Naive B cell (primary cell): ENCODE results near the gene MYO3B. TPM values are rescaled to one million over a fixed set of nuclear protein-coding genes. Genes with fewer than 3 reads are reported as not detected.
A peak's percentile ranks its signal among the peaks of the same experiment; 100 is the strongest.
"Not testable (repeated sequence)": the region's sequence is repeated elsewhere in the genome, so short reads cannot be mapped to it uniquely, and the experiment has no call there.

ENCODE experiments used
- ATAC-seq, 2 donors: fragments of 150-1000 bp; cut with Tn5 transposase; 2 replicates each; pipeline ENCODE4 v1.10.0; 2021; ENCODE audit warnings: low read depth in 2 of 2, mild to moderate bottlenecking in 2 of 2, moderate library complexity in 2 of 2
- DNase-seq: peaks from one replicate; pipeline ENCODE4 v3.0.0; 2022
- H3K27ac Mint-ChIP-seq, 6 donors: one replicate each; pipeline ENCODE4 v1.8.0; 2020 to 2022; ENCODE audit warnings: mild to moderate bottlenecking in 6 of 6, mixed read lengths in 6 of 6, moderate library complexity in 5 of 6, inconsistent platforms in 2 of 6
- H3K27me3 Mint-ChIP-seq, 3 donors: one replicate each; pipeline ENCODE4 v1.8.0; 2021 to 2022; ENCODE audit warnings: mixed read lengths in 3 of 3, mild to moderate bottlenecking in 1 of 3
- H3K36me3 Mint-ChIP-seq, 2 donors: one replicate each; pipeline ENCODE4 v1.8.0; 2020 to 2022; ENCODE audit warnings: mixed read lengths in 2 of 2, inconsistent platforms in 1 of 2, mild to moderate bottlenecking in 1 of 2
- H3K4me1 Mint-ChIP-seq, 3 donors: one replicate each; pipeline ENCODE4 v1.8.0; 2020 to 2022; ENCODE audit warnings: mixed read lengths in 3 of 3, inconsistent platforms in 1 of 3, mild to moderate bottlenecking in 1 of 3, moderate library complexity in 1 of 3
- H3K4me3 Mint-ChIP-seq, 8 donors: one replicate each; pipeline ENCODE4 v1.8.0; 2020 to 2022; ENCODE audit warnings: mild to moderate bottlenecking in 8 of 8, mixed read lengths in 8 of 8, moderate library complexity in 8 of 8, inconsistent platforms in 2 of 8
- H3K9me3 Mint-ChIP-seq, 7 donors: one replicate each; pipeline ENCODE4 v1.8.0; 2020 to 2022; ENCODE audit warnings: mixed read lengths in 7 of 7, mild to moderate bottlenecking in 5 of 7, inconsistent platforms in 2 of 7, moderate library complexity in 1 of 7
- polyA plus RNA-seq, 6 donors: library from polyadenylated mRNA; unstranded; fragments of 300-500 nt; fragmentation: Illumina TruSeq; gene quantifications; one replicate each; pipeline ENCODE4 v1.2.3, GENCODE V29; 2021; ENCODE audit warnings: low read depth in 6 of 6

The MYO3B gene
- polyA plus RNA-seq, 6 donors from 2014 or later = not detected

- Mint-ChIP-seq H3K4me3 (no peak overlapping the region), H3K27ac (no peak overlapping the region), H3K36me3 (no peaks in the 10 kb centered on the region), H3K4me1 (no peaks in the 10 kb centered on the region), H3K9me3 (peaks cover 0 to 3% (median 0%) of the 10 kb centered on the region in 7 donors), H3K27me3 (peaks cover 5 to 21% (median 14%) of the 10 kb centered on the region in 3 donors)
- DNase-seq = no peak
- ATAC-seq = no peak
Observed at GRCh38 chr2:170607171-170607570, 429.2 kb downstream of the MYO3B start.

DNA sequence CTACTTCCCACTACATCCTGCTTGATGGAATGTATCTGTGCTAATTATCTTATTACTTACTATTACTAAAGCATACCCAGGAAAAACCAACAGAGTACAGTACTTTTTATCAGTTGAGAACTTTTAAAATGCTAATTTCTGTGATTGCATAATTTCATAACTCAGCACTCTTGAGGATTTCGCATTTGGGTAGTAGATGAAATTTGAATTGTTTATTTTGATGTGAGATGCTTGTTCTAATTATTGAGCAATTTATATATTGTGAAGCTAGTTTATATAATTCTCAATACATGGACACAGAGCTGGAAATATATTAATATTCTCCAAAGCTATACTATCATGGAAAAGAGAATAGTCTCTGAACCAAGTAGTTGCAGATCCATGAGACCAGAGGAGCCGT, 432.7 kb downstream of the MYO3B start:
- no peak for ATAC-seq
- no peak for DNase-seq
- no peaks in the 10 kb centered on the region for H3K36me3 Mint-ChIP-seq
- peaks cover 0 to 4% (median 0%) of the 10 kb centered on the region in 7 donors for H3K9me3 Mint-ChIP-seq
- H3K4me3 Mint-ChIP-seq = no peak overlapping the region
- no peak overlapping the region for H3K27ac Mint-ChIP-seq
- H3K27me3 Mint-ChIP-seq = peaks cover 8 to 10% (median 9%) of the 10 kb centered on the region in 3 donors
- H3K4me1 Mint-ChIP-seq = no peaks in the 10 kb centered on the region

DNA sequence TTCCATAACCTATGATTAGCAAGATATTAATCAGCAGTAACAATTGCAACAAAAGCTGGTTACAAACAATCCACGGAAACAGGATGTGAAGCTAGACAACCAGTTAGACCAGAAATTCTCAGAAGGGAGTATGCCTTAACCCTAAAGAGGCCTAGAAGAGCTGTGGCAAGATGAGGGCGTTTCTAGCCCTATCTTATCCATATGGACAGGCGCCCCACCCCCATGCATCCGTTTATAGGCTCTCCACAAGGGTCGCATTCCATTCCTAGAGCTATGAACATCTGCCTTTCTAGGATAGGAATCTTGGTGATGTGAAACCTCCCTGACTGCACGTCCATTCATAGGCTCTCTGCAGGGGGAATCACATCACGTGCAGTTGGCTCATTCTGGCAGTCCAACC, 441.0 kb downstream of the MYO3B start:
- Mint-ChIP-seq H3K36me3 (peaks cover 0 to 11% of the 10 kb centered on the region in 2 donors), H3K9me3 (peaks cover 11 to 22% (median 14%) of the 10 kb centered on the region in 7 donors)
- not testable (repeated sequence) for H3K27me3 Mint-ChIP-seq, H3K4me1 Mint-ChIP-seq, DNase-seq, H3K4me3 Mint-ChIP-seq, ATAC-seq, H3K27ac Mint-ChIP-seq

DNA sequence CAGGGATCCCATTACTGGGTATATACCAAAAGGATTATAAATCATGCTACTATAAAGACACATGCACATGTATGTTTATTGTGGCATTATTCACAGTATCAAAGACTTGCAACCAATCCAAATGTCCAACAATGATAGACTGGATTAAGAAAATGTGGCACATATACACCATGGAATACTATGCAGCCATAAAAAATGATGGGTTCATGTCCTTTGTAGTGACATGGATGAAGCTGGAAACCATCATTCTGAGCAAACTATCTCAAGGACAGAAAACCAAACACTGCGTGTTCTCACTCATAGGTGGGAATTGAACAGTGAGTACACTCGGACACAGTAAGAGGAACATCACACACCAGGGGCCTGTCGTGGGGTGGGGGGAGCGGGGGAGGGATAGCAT, 457.1 kb downstream of the MYO3B start:
- Mint-ChIP-seq H3K9me3 (peaks cover 0 to 14% (median 4%) of the 10 kb centered on the region in 7 donors), H3K27me3 (peaks cover 0 to 15% (median 11%) of the 10 kb centered on the region in 3 donors)
- DNase-seq, ATAC-seq, H3K4me1 Mint-ChIP-seq, H3K4me3 Mint-ChIP-seq, H3K36me3 Mint-ChIP-seq, H3K27ac Mint-ChIP-seq: not testable (repeated sequence)

DNA sequence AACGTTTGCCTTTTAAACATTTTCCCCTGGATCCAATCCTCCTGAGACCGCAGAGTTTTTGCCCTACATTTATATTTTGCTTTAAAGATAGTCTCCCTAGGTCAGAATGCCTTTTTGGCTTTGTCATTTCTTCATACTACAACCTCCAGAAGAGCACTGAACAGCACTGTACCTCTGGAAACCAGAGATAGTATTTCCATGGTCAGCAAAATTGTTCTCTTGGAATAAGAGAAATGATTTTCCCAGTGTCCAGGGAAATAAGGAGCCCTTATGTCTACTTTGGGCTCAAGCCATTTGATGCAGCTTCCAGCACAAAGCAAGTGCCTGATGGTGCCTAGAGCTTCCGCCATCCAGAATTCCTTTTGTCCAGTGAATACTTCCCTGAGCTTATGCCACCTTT, 461.7 kb downstream of the MYO3B start:
- peaks cover 0 to 5% (median 0%) of the 10 kb centered on the region in 7 donors for H3K9me3 Mint-ChIP-seq
- peaks cover 0 to 11% (median 10%) of the 10 kb centered on the region in 3 donors for H3K27me3 Mint-ChIP-seq
- no peak for ATAC-seq
- DNase-seq = no peak
- no peak overlapping the region for H3K27ac Mint-ChIP-seq
- no peaks in the 10 kb centered on the region for H3K4me1 Mint-ChIP-seq
- H3K36me3 Mint-ChIP-seq = no peaks in the 10 kb centered on the region
- peak overlapping the region in 1 of 8 donors; percentile 25 for H3K4me3 Mint-ChIP-seq

DNA sequence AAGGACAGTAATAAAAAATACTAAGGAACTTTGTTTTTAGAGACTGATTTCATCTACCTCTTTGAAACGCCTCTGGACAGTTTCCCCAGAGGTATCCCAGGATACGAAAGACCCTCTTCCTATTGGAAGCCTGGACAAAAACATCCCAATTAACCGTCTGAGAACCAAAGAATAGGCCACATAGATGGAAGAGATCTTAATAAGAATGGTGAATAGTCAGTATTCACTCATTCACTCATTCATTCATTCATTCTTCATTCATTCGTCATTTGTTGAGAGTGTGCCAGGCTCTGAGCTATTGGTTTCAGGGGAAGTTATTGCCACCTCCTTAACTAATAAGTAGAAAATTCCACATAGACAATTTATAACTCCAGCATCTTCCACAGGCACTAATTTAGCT, 464.0 kb downstream of the MYO3B start:
- Mint-ChIP-seq H3K36me3 (no peaks in the 10 kb centered on the region), H3K9me3 (no peaks in the 10 kb centered on the region), H3K4me3 (no peak overlapping the region), H3K4me1 (no peaks in the 10 kb centered on the region), H3K27ac (no peak overlapping the region), H3K27me3 (peaks cover 0 to 19% (median 10%) of the 10 kb centered on the region in 3 donors)
- ATAC-seq (no peak), DNase-seq (no peak)

DNA sequence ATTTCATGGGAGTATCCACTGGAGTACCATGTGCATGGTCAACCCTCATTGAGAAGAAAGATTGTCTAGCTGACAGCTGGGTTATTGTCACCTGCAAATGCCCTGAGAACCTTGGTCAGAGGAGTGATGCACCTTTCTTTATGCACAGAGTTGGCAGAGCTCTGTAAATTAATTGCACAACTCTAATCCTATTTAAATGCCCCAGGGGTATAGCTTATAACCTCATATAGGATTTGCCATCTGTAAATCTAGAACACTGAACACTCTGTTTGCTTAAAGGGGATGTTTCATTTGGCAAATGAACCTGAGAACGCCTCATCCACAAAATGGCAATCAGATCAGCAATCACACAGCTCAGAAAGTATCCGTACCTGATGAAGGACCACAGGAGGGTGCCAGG, 465.4 kb downstream of the MYO3B start:
- Mint-ChIP-seq H3K4me1 (no peaks in the 10 kb centered on the region), H3K4me3 (no peak overlapping the region), H3K27ac (no peak overlapping the region), H3K9me3 (no peaks in the 10 kb centered on the region), H3K27me3 (peaks cover 0 to 19% (median 10%) of the 10 kb centered on the region in 3 donors), H3K36me3 (no peaks in the 10 kb centered on the region)
- DNase-seq = no peak
- ATAC-seq = no peak

DNA sequence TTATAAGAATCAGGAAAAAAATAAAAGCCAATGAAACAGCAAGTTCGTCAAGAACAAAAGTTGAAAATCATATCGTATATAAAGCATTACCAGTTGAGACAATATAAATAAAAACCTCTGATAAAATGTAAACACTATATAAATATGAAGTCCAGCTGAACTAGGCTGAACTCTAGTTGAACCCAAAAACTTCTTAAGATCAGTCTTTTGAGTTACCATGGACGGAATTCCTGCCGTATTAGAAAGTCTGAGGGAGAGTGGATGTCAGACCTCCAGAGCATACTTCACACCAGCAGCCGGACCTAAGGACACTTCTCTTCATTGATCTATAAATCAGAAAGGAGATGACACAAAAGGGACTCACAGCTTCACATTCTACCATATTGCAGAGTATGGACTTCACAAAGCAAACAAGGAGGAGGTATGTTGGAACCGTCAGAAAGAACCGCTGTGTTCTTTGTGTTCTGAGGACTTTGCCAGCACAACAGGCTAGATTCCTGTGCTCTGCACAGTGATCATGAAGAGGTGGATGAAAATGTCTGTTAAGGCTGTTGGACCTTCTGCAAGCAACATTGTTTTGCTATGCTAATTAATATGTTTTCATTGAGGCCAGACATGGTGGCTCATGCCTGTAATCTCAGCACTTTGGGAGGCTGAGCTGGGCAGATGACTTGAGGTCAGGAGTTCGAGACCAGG, 469.9 kb downstream of the MYO3B start:
- no peak for DNase-seq
- Mint-ChIP-seq H3K9me3 (no peaks in the 10 kb centered on the region), H3K27ac (no peak overlapping the region), H3K36me3 (no peaks in the 10 kb centered on the region), H3K27me3 (peaks cover 0 to 10% (median 9%) of the 10 kb centered on the region in 3 donors), H3K4me3 (no peak overlapping the region), H3K4me1 (no peaks in the 10 kb centered on the region)
- ATAC-seq = no peak

GRCh38 chr2:170651624-170652325, 473.8 kb downstream of the MYO3B start:
- Mint-ChIP-seq H3K4me3 (no peak overlapping the region), H3K36me3 (no peaks in the 10 kb centered on the region), H3K9me3 (no peaks in the 10 kb centered on the region), H3K27me3 (peaks cover 0 to 5% (median 2%) of the 10 kb centered on the region in 3 donors), H3K4me1 (no peaks in the 10 kb centered on the region), H3K27ac (no peak overlapping the region)
- ATAC-seq (no peak), DNase-seq (no peak)

GRCh38 chr2:170652637-170653417, 474.9 kb downstream of the MYO3B start:
- DNase-seq (no peak), ATAC-seq (no peak)
- no peak overlapping the region for H3K27ac Mint-ChIP-seq
- H3K27me3 Mint-ChIP-seq = peaks cover 0 to 5% (median 0%) of the 10 kb centered on the region in 3 donors
- no peak overlapping the region for H3K4me3 Mint-ChIP-seq
- no peaks in the 10 kb centered on the region for H3K4me1 Mint-ChIP-seq
- H3K36me3 Mint-ChIP-seq = no peaks in the 10 kb centered on the region
- H3K9me3 Mint-ChIP-seq = peaks cover 0 to 3% (median 0%) of the 10 kb centered on the region in 7 donors

GRCh38 chr2:170656669-170657068, 478.7 kb downstream of the MYO3B start:
- peak overlapping the region in 1 of 6 donors; percentile 24 for H3K27ac Mint-ChIP-seq
- H3K9me3 Mint-ChIP-seq = peaks cover 0 to 3% (median 0%) of the 10 kb centered on the region in 7 donors
- H3K27me3 Mint-ChIP-seq = peaks cover 0 to 3% (median 0%) of the 10 kb centered on the region in 3 donors
- no peak for DNase-seq
- no peaks in the 10 kb centered on the region for H3K36me3 Mint-ChIP-seq
- no peak for ATAC-seq
- H3K4me1 Mint-ChIP-seq = no peaks in the 10 kb centered on the region
- H3K4me3 Mint-ChIP-seq = no peak overlapping the region

DNA sequence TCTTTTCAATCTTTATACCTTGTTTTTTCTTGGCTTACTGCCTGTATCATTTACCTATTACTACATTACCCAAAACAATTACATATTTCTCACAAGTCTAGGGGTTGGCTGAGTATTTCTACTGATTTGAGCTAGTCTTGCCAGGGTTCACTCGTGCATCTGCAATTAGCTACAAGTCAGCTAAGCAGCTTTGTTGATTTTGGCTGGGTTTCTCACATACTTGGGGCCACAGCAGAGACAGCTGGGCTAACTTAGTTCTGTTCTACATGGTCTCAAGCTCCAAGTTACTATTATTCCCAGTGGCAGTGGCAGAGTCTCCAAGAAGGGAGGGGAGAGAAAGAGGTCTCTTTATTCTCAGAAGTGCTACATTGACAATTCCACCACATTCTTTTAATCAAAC, 482.5 kb downstream of the MYO3B start:
- ATAC-seq (no peak), DNase-seq (no peak)
- H3K4me1 Mint-ChIP-seq = no peaks in the 10 kb centered on the region
- peaks cover 0 to 4% (median 0%) of the 10 kb centered on the region in 7 donors for H3K9me3 Mint-ChIP-seq
- peaks cover 9 to 13% (median 11%) of the 10 kb centered on the region in 3 donors for H3K27me3 Mint-ChIP-seq
- H3K36me3 Mint-ChIP-seq = no peaks in the 10 kb centered on the region
- H3K4me3 Mint-ChIP-seq = peak overlapping the region in 1 of 8 donors; percentile 16
- no peak overlapping the region for H3K27ac Mint-ChIP-seq

GRCh38 chr2:170665743-170666142, 487.8 kb downstream of the MYO3B start:
- Mint-ChIP-seq H3K4me1 (no peaks in the 10 kb centered on the region), H3K4me3 (no peak overlapping the region), H3K27ac (no peak overlapping the region), H3K27me3 (peaks cover 11 to 19% (median 17%) of the 10 kb centered on the region in 3 donors), H3K9me3 (peaks cover 0 to 4% (median 0%) of the 10 kb centered on the region in 7 donors), H3K36me3 (no peaks in the 10 kb centered on the region)
- DNase-seq (no peak), ATAC-seq (no peak)
